ENCODE results near the gene MINDY4B. TPM values are rescaled to one million over a fixed set of nuclear protein-coding genes. Genes with fewer than 3 reads are reported as not detected.

MINDY4B gene
- total RNA-seq, 4 donors from 2014 or later = not detected

DNA sequence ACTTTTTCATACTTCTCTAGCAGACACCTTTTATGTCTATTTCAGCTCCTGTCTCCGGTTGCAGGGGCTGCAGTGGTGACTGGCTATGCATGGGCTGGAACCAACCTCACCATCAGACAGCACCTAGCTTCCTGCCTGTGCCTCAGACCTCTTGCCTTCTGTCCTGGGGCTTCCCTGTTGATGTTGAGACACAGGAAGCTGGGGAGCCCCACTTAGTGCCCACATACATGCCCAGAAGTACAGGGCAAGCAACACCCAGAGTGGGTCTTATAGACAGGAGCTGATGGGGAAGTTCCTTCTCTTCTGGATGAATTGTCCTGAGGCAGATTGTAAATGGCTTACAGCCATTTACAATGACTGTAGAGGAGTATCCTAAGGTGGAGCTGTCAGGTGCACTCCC, 77.0 kb downstream of the MINDY4B start:
- Histone ChIP-seq H3K4me3 (no peak overlapping the region), H3K4me1 (no peaks in the 10 kb centered on the region), H3K36me3 (no peaks in the 10 kb centered on the region), H3K27me3 (no peaks in the 10 kb centered on the region), H3K27ac (no peak overlapping the region), H3K9me3 (no peaks in the 10 kb centered on the region)
- DNase-seq (ENCODE audit: low spot score in 2 of 2) = no peak
- TF ChIP-seq, protein P1, sequence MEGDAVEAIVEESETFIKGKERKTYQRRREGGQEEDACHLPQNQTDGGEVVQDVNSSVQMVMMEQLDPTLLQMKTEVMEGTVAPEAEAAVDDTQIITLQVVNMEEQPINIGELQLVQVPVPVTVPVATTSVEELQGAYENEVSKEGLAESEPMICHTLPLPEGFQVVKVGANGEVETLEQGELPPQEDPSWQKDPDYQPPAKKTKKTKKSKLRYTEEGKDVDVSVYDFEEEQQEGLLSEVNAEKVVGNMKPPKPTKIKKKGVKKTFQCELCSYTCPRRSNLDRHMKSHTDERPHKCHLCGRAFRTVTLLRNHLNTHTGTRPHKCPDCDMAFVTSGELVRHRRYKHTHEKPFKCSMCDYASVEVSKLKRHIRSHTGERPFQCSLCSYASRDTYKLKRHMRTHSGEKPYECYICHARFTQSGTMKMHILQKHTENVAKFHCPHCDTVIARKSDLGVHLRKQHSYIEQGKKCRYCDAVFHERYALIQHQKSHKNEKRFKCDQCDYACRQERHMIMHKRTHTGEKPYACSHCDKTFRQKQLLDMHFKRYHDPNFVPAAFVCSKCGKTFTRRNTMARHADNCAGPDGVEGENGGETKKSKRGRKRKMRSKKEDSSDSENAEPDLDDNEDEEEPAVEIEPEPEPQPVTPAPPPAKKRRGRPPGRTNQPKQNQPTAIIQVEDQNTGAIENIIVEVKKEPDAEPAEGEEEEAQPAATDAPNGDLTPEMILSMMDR (IDR thresholded peaks at IDR 0.05) = no peak
- TF ChIP-seq EP300 (IDR thresholded peaks at IDR 0.05) (no peak), POLR2A (IDR thresholded peaks at IDR 0.05) (no peak)
- WGBS, 2 donors = 94 to 96% methylated on average over 1 of the region's 1 CpG

DNA sequence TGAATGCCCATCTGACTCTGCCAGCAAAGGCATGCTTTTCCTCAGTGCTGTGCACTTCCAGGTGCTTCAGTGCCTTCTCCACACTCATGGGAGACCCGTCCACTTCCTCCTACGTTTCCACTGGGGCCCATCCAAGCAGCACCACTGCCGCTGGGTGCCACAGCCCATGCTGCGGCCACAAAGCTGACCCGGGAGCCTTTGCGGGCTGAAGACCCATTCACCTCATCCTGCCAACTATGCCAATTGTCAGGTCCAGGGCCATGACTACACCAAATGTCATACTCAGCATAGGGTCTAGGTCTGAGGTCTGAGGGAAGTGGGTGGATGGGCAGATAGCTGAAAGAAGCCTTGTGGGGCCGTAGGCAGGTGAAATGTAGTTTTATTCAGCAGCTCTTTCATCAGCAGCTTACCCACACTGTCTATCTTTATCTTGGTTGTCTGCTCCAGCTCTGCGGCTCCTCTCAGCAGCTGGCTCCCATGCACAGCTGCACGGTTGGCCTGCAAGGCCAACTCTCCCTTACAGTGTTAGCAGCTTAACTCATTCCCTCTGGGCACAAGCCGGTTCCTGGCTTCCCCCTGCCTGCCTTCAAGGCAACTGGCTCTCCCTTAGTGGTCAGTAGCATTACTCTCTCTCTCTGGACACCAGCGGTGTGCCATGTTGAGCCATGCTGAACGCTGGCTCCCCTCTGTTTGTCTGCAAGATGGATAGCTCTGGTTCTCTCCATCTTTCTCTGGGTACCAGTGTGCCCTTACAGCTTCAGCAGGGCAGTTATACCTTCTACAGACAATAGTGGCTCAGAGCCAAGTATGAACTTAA, 78.6 kb downstream of the MINDY4B start:
- Histone ChIP-seq H3K4me3 (no peak overlapping the region), H3K9me3 (no peaks in the 10 kb centered on the region), H3K27me3 (no peaks in the 10 kb centered on the region), H3K4me1 (no peaks in the 10 kb centered on the region), H3K36me3 (no peaks in the 10 kb centered on the region), H3K27ac (no peak overlapping the region)
- no peak for DNase-seq (ENCODE audit: low spot score in 2 of 2)
- TF ChIP-seq, protein P1 (IDR thresholded peaks at IDR 0.05) = no peak
- TF ChIP-seq POLR2A (IDR thresholded peaks at IDR 0.05) = no peak
- TF ChIP-seq EP300 (IDR thresholded peaks at IDR 0.05) = no peak
- WGBS, 2 donors = 81 to 84% methylated on average over 12 of the region's 12 CpGs

DNA sequence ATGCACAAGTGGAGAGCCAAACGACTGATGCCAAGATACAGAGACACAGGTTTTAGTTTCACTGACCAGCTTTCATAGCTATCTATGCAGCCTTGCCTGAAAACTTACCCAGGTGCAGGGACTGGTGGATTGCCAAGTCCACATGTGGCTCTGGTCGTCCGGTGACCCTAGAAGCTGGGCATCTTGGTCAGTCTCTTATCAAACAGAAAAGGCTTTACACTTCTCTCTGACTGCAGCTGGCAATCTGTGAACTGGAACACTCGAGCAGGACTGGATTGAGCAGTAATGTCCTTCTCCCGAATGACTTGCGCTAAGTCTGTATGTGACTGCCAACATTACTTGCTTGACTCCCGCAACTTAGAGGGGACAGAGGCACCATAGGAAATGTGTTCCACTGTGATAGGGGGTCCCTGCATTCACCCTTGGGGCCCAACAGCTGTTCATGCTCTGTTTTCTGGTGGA, 79.3 kb downstream of the MINDY4B start:
- H3K27me3 ChIP-seq = no peaks in the 10 kb centered on the region
- DNase-seq (ENCODE audit: low spot score in 2 of 2) = no peak
- H3K36me3 ChIP-seq = no peaks in the 10 kb centered on the region
- H3K9me3 ChIP-seq = no peaks in the 10 kb centered on the region
- no peaks in the 10 kb centered on the region for H3K4me1 ChIP-seq
- WGBS, 2 donors = 48 to 51% methylated on average over 7 of the region's 7 CpGs
- no peak overlapping the region for H3K27ac ChIP-seq
- no peak overlapping the region for H3K4me3 ChIP-seq
- TF ChIP-seq, protein P1 (IDR thresholded peaks at IDR 0.05) = no peak
- TF ChIP-seq EP300 (IDR thresholded peaks at IDR 0.05) (no peak), POLR2A (IDR thresholded peaks at IDR 0.05) (no peak)

DNA sequence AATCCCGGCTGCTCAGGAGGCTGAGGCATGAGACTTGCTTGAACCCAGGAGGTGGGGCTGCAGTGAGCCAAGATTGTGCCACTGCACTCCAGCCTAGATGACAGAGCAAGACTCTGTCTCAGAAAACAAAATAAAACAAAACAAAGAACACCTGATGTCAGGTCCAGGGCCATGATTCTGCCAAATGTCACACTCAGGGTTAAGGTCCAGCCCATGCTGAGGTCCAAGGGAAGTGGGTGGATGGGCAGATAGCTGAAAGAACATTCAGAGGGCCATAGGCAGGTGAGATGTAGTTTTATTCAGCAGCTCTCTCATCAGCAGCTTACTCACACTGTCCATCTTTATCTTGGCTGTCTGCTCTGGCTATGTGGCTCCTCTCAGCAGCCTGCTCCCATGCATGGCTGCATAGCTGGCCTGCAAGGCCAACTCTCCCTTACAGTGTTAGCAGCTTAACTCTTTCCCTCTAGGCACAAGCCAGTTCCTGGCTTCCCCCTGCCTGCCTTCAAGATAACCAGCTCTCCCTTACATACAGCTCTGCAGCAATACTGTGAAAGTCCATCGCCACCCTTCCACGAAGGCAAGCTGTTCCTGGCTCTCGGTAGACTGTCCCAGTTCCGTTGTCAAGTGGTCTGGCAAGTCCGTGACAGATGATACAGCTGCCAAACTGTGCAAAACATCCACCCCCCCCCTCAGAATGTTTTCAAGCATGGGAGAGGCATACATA, 79.9 kb downstream of the MINDY4B start:
- no peak for DNase-seq (ENCODE audit: low spot score in 2 of 2)
- TF ChIP-seq POLR2A (IDR thresholded peaks at IDR 0.05) = no peak
- TF ChIP-seq, protein P1 (IDR thresholded peaks at IDR 0.05) = no peak
- TF ChIP-seq EP300 (IDR thresholded peaks at IDR 0.05) = no peak
- H3K27ac ChIP-seq = no peak overlapping the region
- no peaks in the 10 kb centered on the region for H3K27me3 ChIP-seq
- no peaks in the 10 kb centered on the region for H3K4me1 ChIP-seq
- 81 to 86% methylated on average over 6 of the region's 6 CpGs for WGBS, 2 donors
- H3K36me3 ChIP-seq = no peaks in the 10 kb centered on the region
- H3K4me3 ChIP-seq = no peak overlapping the region
- no peaks in the 10 kb centered on the region for H3K9me3 ChIP-seq

DNA sequence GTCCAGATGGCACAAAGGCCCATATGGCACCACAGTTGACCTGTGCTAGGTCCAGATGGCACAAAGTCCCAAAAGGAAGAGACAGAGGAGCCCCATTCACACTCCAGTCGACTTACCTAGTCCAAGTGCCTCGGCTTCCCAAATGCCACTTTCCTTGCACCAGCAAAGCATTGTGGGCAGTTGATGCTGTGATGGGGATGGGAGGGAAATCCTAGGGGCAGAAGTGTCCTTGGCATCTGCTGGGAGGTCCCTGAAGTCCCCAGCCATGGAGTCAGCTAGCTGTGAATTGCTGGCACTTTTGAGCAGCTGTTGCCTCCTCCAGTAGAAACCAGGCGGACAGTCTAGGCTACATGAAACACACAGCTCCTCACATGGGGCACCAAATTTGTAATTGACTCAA, 82.0 kb downstream of the MINDY4B start:
- WGBS, 2 donors = 84 to 97% methylated on average over 3 of the region's 3 CpGs
- Histone ChIP-seq H3K36me3 (no peaks in the 10 kb centered on the region), H3K4me1 (no peaks in the 10 kb centered on the region), H3K9me3 (no peaks in the 10 kb centered on the region), H3K27ac (no peak overlapping the region), H3K27me3 (no peaks in the 10 kb centered on the region), H3K4me3 (no peak overlapping the region)
- TF ChIP-seq POLR2A (IDR thresholded peaks at IDR 0.05) (no peak), EP300 (IDR thresholded peaks at IDR 0.05) (no peak)
- TF ChIP-seq, protein P1 (IDR thresholded peaks at IDR 0.05) = no peak
- no peak for DNase-seq (ENCODE audit: low spot score in 2 of 2)

All from tibial nerve (tissue), 4 donors.